ENCODE data around the gene MMP14.

MMP14 gene

GRCh38 chr14:22861651-22862050 is 25.3 kb downstream of the MMP14 start:
- DNase-seq = no peak

GRCh38 chr14:22864979-22865378 is 28.6 kb downstream of the MMP14 start:
- no peak for DNase-seq

DNA sequence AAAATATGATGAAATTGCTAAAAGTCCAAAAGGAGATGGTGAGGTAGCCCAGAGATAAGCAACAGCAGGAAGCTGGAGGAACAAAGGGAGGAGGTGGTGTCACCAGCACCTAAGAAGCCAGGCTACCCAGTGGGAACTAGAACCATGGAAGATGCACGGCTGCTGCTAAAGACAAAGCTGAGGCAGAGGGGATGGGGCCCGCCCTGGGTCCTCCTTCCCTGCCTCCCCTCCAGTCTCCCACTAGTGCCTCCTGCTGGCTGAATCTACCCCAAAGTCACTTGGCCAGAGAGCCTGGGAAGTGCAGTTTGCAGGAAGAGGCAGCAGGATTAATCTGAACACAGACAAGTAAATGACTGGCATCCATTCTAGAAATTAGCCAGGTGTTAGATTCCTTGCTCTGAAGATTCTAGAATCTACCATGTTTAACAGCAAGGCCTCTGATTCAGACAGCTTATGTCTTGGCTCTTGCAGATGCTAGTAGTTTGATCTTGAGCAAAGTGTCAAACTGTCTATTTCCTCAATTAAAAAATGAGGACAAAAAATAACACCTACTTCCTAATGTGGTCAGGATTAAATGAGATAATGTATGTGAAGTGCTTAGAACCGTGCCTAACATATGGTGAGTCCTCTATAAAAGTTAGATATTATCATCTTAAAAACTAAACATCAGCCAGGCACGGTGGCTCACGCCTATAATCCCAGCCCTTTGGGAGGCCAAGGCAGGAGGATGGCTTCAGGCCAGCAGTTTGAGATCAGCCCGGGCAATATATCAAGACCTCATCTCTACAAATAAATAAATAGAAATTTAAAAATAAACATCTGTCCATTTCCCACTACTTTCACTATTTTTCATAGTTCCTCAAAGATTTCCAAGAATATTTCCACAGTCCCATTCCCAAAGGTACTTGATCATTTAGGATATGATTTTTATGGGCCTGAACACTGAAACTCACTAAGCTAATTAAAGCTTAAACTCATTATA is 29.3 kb downstream of the MMP14 start:
- DNase-seq = peak in 1 of 2 donors; percentile 18

DNA sequence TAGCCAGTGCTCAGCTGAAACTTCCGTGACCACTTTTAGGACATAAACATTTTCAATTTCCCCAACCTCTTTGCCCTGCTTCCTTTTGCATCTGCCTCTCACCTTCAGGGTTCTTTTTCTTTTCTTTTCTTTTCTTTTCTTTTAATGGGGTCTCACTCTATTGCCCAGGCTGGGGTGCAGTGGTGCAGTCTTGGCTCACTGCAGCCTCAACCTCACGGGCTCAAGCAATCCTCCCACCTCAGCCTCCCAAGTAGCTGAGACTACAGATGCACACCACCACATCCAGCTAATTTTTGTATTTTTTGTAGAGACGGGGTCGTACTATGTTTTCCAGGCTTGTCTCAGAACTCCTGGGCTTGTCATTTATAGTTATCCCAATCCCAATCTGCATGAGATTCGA is 30.5 kb downstream of the MMP14 start:
- no peak for DNase-seq

- peak in 1 of 2 donors; percentile 49 for DNase-seq
Observed at GRCh38 chr14:22870811-22871223, 34.4 kb downstream of the MMP14 start.

- DNase-seq = peak; percentile 91
Observed at GRCh38 chr14:22871224-22872032, 35.0 kb downstream of the MMP14 start, which contains the start of gene LRP10. TSS of gene LRP10 (plus strand) at chr14:22871740. CDS start at chr14:22872304, 564 bp downstream.

DNA sequence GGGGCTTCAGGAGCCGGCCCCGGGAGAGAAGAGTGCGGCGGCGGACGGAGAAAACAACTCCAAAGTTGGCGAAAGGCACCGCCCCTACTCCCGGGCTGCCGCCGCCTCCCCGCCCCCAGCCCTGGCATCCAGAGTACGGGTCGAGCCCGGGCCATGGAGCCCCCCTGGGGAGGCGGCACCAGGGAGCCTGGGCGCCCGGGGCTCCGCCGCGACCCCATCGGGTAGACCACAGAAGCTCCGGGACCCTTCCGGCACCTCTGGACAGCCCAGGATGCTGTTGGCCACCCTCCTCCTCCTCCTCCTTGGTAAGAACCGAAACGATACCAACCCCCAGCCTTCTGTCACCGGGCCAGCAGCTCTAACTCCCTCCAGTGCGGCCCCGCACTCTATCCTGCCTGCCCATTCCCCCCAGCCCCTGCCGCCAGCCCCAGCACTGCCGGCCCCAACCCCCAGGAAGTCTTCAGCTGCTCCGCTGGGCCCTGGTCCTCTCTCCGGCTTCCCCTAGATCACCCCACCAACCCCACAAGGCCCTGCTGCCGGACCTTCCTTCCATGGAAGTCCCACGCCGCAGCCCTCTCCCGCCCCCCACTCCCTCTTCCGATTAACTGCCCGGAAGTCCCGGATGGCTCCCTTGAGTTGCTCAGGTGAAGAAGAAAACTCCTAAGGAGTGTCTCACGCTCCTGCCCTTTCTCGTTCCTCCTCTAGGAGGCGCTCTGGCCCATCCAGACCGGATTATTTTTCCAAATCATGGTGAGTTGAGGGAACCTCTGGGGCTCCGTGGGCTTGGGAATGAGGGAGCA is 35.8 kb downstream of the MMP14 start:
- peak; percentile 74 to 79 for DNase-seq

- DNase-seq = no peak
Observed at GRCh38 chr14:22872833-22873520, 36.6 kb downstream of the MMP14 start.

DNA sequence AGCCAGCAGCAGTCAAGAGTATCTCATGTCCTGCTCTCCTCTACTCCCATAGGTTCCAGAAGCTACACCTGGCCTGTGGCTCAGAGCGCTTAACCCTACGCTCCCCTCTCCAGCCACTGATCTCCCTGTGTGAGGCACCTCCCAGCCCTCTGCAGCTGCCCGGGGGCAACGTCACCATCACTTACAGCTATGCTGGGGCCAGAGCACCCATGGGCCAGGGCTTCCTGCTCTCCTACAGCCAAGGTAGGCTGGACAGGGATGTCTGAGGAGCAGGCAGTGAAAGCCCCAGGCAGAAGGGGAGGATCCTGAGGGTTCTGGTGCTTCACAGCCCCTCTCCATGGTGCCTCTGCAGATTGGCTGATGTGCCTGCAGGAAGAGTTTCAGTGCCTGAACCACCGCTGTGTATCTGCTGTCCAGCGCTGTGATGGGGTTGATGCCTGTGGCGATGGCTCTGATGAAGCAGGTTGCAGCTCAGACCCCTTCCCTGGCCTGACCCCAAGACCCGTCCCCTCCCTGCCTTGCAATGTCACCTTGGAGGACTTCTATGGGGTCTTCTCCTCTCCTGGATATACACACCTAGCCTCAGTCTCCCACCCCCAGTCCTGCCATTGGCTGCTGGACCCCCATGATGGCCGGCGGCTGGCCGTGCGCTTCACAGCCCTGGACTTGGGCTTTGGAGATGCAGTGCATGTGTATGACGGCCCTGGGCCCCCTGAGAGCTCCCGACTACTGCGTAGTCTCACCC is 38.8 kb downstream of the MMP14 start:
- DNase-seq = no peak

DNA sequence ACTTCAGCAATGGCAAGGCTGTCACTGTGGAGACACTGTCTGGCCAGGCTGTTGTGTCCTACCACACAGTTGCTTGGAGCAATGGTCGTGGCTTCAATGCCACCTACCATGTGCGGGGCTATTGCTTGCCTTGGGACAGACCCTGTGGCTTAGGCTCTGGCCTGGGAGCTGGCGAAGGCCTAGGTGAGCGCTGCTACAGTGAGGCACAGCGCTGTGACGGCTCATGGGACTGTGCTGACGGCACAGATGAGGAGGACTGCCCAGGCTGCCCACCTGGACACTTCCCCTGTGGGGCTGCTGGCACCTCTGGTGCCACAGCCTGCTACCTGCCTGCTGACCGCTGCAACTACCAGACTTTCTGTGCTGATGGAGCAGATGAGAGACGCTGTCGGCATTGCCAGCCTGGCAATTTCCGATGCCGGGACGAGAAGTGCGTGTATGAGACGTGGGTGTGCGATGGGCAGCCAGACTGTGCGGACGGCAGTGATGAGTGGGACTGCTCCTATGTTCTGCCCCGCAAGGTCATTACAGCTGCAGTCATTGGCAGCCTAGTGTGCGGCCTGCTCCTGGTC is 39.4 kb downstream of the MMP14 start:
- DNase-seq = no peak

- DNase-seq = no peak
Observed at GRCh38 chr14:22877000-22877501, 40.7 kb downstream of the MMP14 start.

GRCh38 chr14:22878271-22879246 is 42.2 kb downstream of the MMP14 start:
- no peak for DNase-seq

- no peak for DNase-seq
Observed at GRCh38 chr14:22882064-22882463, 45.7 kb downstream of the MMP14 start.

DNA sequence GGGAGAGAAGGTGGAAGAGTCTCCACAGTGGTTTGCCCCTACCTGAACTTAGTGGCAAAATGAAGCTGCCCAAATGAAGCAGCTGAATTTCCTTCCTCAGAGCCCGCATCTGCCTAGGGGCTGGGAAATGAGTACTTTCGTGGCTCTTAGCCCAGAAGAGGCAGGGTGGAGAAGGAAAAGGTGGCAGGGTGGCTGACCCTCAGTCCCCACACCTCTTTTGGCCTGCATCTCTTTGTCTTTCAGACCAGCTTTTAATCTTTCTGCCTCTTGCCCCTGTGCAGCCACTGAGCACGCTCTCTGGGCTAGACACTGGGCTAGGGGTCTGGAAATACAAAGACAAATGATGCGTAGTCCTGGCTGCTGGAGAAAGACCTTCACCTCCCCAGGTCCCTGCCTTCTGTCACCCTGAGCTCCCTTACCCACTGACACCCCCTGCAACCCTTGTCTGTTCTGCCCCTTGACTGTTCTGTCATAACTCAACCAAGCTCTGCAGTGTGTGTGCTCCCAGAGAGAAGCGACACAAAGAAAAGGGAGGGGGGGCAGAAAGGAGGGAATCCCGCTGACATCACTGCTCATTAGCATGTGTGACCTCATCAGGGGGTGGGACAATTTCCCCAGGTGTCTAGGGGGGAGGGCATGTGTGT is 46.3 kb downstream of the MMP14 start:
- DNase-seq = no peak

DNA sequence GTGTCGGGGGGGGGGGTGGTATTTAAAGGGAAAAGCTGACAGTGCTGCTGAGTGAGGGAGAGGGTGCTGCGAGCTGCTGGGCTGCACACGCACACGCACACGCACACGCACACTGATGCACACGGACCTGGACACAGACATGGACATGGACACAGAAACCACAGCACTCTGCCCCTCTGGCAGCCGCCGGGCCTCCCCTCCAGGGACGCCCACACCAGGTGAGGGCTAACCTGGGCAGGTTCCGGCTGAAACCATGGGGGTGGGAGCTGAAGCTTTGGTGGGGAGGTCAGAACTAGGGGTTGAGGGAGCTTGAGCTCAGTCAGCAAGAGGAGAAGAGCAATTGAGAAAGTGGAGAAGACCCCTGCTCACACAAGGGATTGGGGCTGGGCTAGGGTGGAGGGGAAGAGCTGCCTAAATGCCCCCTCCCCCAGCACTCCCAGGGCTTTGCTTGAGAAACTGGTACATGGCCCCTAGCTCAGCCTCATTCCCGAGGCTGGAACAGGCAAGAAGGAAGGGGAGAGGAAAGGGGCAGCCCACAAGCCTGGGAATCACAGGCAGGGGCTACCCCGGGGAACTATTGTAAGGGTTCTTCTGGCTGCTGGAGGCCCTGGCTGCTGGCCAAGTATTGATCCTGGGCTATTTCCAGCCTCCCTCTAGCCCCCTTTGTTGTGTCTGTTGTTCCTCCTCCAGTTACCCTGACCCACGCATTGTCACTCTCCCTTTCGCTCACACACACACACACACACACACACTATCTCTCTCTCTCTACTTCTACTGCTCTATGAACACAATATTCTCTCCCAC is 47.0 kb downstream of the MMP14 start, which contains the start of gene REM2:
REM2 (plus strand) TSS at position 50 of the 804 bp plus-strand sequence; CDS start at position 116, 66 bp downstream.
- no peak for DNase-seq

- DNase-seq = peak; percentile 36 to 60
Observed at GRCh38 chr14:22884076-22884737, 47.8 kb downstream of the MMP14 start.
